IMR-90 (cell line): Measurements from ENCODE around the gene UTP3. TPM values are rescaled to one million over a fixed set of nuclear protein-coding genes. Genes with fewer than 3 reads are reported as not detected.

Experiments
- ATAC-seq: fragments of 200-7000 bp; cut with Tn5 transposase; 2 replicates; pipeline ENCODE4 v1.9.1; 2020; ENCODE audit warnings: low read depth, mild to moderate bottlenecking, moderate library complexity
- BruUV-seq: library from RNA; stranded (reverse); fragments of 400-500 nt; replicated peaks from 2 replicates; lab custom pipeline; 2021; lab: Mats Ljungman, UMichigan
- CTCF ChIA-PET: fragments of 300-600 bp; formaldehyde crosslinking; extraction: SDS; loops from one replicate; lab custom pipeline; 2021; ENCODE audit warnings: antibody characterized with exemption; lab: Yijun Ruan, JAX
- POLR2A ChIA-PET: fragments of 300-600 bp; sonication (Branson Sonifier 250); formaldehyde crosslinking; loops from one replicate; lab custom pipeline; 2022; ENCODE audit warnings: antibody characterized with exemption; ENCODE audit not compliant: unreplicated experiment; lab: Charles Lee
- DNase-seq: peaks from one replicate; pipeline ENCODE4 v3.0.0; 2013
- H2AFZ ChIP-seq: replicated peaks from 2 replicates; pipeline ENCODE3; 2013; ENCODE audit warnings: low read length, mild to moderate bottlenecking; ENCODE audit not compliant: poor library complexity
- H2AK5ac ChIP-seq: 2 replicates; pipeline ENCODE4 v1.6.1; 2013; ENCODE audit warnings: low read depth, low read length, inconsistent platforms
- H2AK9ac ChIP-seq: replicated peaks from 2 replicates; pipeline ENCODE3; 2013; ENCODE audit warnings: mild to moderate bottlenecking, low read depth, low read length, moderate library complexity; ENCODE audit not compliant: poor library complexity
- H2BK120ac ChIP-seq: 2 replicates; pipeline ENCODE4 v1.6.1; 2013; ENCODE audit warnings: low read depth, low read length, inconsistent platforms
- H2BK15ac ChIP-seq: 3 replicates; pipeline ENCODE4 v1.6.1; 2013; ENCODE audit warnings: low read depth, low read length, inconsistent platforms
- H2BK20ac ChIP-seq: 2 replicates; pipeline ENCODE4 v1.6.1; 2013; ENCODE audit warnings: low read depth, mild to moderate bottlenecking, inconsistent platforms, low read length, moderate library complexity
- H2BK5ac ChIP-seq: 2 replicates; pipeline ENCODE4 v1.6.1; 2013; ENCODE audit warnings: mild to moderate bottlenecking, low read depth, low read length, inconsistent platforms; ENCODE audit not compliant: poor library complexity, severe bottlenecking
- H3K14ac ChIP-seq: replicated peaks from 2 replicates; pipeline ENCODE4 v1.6.1; 2013; ENCODE audit warnings: low read depth, low read length, inconsistent platforms
- H3K18ac ChIP-seq: 2 replicates; pipeline ENCODE4 v1.6.1; 2013; ENCODE audit warnings: low read depth, low read length, control low read depth
- H3K23ac ChIP-seq: 2 replicates; pipeline ENCODE4 v1.6.1; 2013; ENCODE audit warnings: low read depth, low read length, inconsistent platforms
- H3K27ac ChIP-seq: 2 replicates; pipeline ENCODE4 v1.5.1; 2013; ENCODE audit warnings: mild to moderate bottlenecking, control low read depth, low read length; ENCODE audit not compliant: insufficient read depth
- H3K27me3 ChIP-seq: 2 replicates; pipeline ENCODE4 v1.6.1; 2013; ENCODE audit warnings: low read length; ENCODE audit not compliant: control insufficient read depth, insufficient read depth
- H3K36me3 ChIP-seq: 2 replicates; pipeline ENCODE4 v1.6.1; 2013; ENCODE audit warnings: low read length, mixed read lengths; ENCODE audit not compliant: control insufficient read depth, insufficient read depth
- H3K4ac ChIP-seq: 2 replicates; pipeline ENCODE4 v1.6.1; 2013; ENCODE audit warnings: low read depth, low read length, inconsistent platforms
- H3K4me1 ChIP-seq: 2 replicates; pipeline ENCODE4 v1.6.1; 2013; ENCODE audit warnings: low read length, mixed read lengths; ENCODE audit not compliant: control insufficient read depth, insufficient read depth
- H3K4me2 ChIP-seq: 2 replicates; pipeline ENCODE4 v1.6.1; 2013; ENCODE audit warnings: low read depth, mild to moderate bottlenecking, control low read depth, low read length, moderate library complexity
- H3K4me3 ChIP-seq: 2 replicates; pipeline ENCODE4 v1.5.1; 2013; ENCODE audit warnings: low read depth, mild to moderate bottlenecking, control low read depth, low read length, moderate library complexity; ENCODE audit not compliant: insufficient read depth
- H3K56ac ChIP-seq: 2 replicates; pipeline ENCODE4 v1.6.1; 2013; ENCODE audit warnings: low read length, inconsistent platforms; ENCODE audit not compliant: insufficient read depth; ENCODE audit errors: extremely low read depth
- H3K79me1 ChIP-seq, 2 experiments: 2 replicates each; pipeline ENCODE4 v1.6.1; 2013; ENCODE audit warnings: low read length in 2 of 2, inconsistent platforms in 1 of 2, low read depth in 1 of 2
- H3K9ac ChIP-seq: 2 replicates; pipeline ENCODE4 v1.6.1; 2013; ENCODE audit warnings: low read depth, low read length, control low read depth
- H3K9me1 ChIP-seq: 2 replicates; pipeline ENCODE4 v1.6.1; 2013; ENCODE audit warnings: low read length, inconsistent platforms; ENCODE audit not compliant: insufficient read depth
- H3K9me3 ChIP-seq: 2 replicates; pipeline ENCODE4 v1.6.1; 2013; ENCODE audit warnings: low read length; ENCODE audit not compliant: control insufficient read depth, insufficient read depth
- H4K20me1 ChIP-seq: 2 replicates; pipeline ENCODE4 v1.6.1; 2013; ENCODE audit warnings: low read length, inconsistent platforms; ENCODE audit not compliant: insufficient read depth
- H4K5ac ChIP-seq: 2 replicates; pipeline ENCODE4 v1.6.1; 2013; ENCODE audit warnings: mild to moderate bottlenecking, low read depth, low read length, control low read depth
- H4K8ac ChIP-seq, 2 experiments: 2 replicates each; pipeline ENCODE4 v1.6.1; 2013; ENCODE audit warnings: low read depth in 2 of 2, low read length in 2 of 2, control low read depth in 1 of 2, inconsistent platforms in 1 of 2
- H4K91ac ChIP-seq: 2 replicates; pipeline ENCODE4 v1.6.1; 2013; ENCODE audit warnings: low read depth, low read length, inconsistent platforms; ENCODE audit not compliant: insufficient read depth
- CHD1 ChIP-seq: IDR thresholded peaks from 2 replicates; pipeline ENCODE4 v1.6.1; 2012; ENCODE audit warnings: low read depth, low read length, improper control_type of control experiment
- FOS ChIP-seq: fragments of 150-350 bp; IDR thresholded peaks from 2 replicates; pipeline ENCODE4 v1.6.1; 2016; ENCODE audit warnings: low read depth, low read length
- MXI1 ChIP-seq: IDR thresholded peaks from 2 replicates; pipeline ENCODE4 v1.6.1; 2012; ENCODE audit warnings: low read depth, mild to moderate bottlenecking, low read length, moderate library complexity, borderline replicate concordance
- RCOR1 ChIP-seq: IDR thresholded peaks from 2 replicates; pipeline ENCODE4 v1.6.1; 2012; ENCODE audit warnings: mild to moderate bottlenecking, low read length, improper control_type of control experiment; ENCODE audit not compliant: insufficient replicate concordance
- WGBS, 2 experiments: methylation state at CpG; one replicate each; pipeline versions ENCODE4 v1.1.5 to v1.1.7; 2013; ENCODE audit warnings: missing lambda C conversion rate in 2 of 2; ENCODE audit not compliant: insufficient read length in 1 of 2; ENCODE audit errors: extremely low coverage in 2 of 2; 5-methylcytosine and 5-hydroxymethylcytosine counted together
- dilution Hi-C: fragments of 300-500 bp; cut with HindIII; formaldehyde crosslinking; loops from one replicate; pipeline ENCODE4 v1.14.3; 2018; ENCODE audit warnings: low sequenced_read_pairs; ENCODE audit not compliant: unreplicated experiment
- in situ Hi-C: fragments of 300-500 bp; cut with MboI; formaldehyde crosslinking; loops from 3 replicates; pipeline ENCODE4 v1.14.3; 2019; ENCODE audit warnings: low sequenced_read_pairs, inconsistent platforms, mixed read lengths
- intact Hi-C: fragments of 100-400 bp; cut with micrococcal nuclease; formaldehyde crosslinking; loops from 2 replicates; pipeline ENCODE4 v1.10.0; 2022
- polyA plus RNA-seq, 3 experiments: library from polyadenylated mRNA; depleted of rRNA; stranded (reverse); fragments of >200 nt; gene quantifications; 2 replicates each; pipeline ENCODE4 v1.2.3, GENCODE V29; 2012; ENCODE audit warnings: low replicate concordance in 1 of 3
- total RNA-seq: library from RNA; depleted of rRNA; stranded (reverse); fragments of >200 nt; gene quantifications from 2 replicates; pipeline ENCODE4 v1.2.3, GENCODE V29; 2012

The UTP3 gene
- total and polyA plus RNA-seq, 2 of the 4 experiments (the other 2 are of a cell fraction), result 14.9 to 30.7 TPM

DNA sequence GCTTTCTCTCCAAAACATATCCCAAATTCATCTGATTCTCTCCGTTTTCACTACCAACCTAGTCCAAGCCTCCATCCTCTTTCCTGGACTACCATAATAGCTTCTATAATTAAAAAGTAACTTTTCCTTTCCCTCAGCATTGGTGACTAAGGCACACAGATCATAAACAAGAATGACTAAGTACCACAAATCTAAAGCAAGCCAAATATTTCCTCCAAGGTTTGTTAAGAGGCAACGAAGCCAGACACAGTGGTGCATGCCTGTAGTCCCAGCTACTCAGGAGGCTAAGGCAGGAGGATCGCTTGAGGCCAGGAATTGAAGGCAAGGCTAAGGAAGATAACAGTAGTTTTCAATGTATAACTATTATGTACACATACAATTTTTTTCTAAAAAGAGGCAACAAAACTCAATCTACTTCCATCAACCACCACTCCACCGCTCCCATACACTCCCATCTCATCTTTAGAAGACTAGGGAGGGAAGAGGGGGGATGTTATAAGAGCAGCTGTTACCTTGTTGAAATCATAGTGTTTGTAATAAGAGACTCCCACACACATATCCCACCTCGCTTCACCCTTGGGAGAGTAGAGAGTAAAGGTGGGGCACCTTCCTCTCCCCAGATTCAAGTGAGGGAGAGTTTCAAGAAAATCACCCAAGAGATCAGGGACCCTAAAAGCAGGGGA is 17.9 kb upstream of the UTP3 start:
- POLR2A ChIA-PET, result no interaction called here
- H2BK15ac ChIP-seq, result no peak overlapping the region
- H3K56ac ChIP-seq, result no peak overlapping the region
- no peak overlapping the region for H3K9ac ChIP-seq
- in situ Hi-C loops (no loop called here), dilution Hi-C loops (no loop called here), intact Hi-C loops (no loop called here)
- TF ChIP-seq RCOR1 (peak; percentile 97), CHD1 (no peak), FOS (0 out of 2 replicates have a peak, but pooled peaks have one; percentile 17), MXI1 (no peak)
- no peaks in the 10 kb centered on the region; the same call in 1 of the 2 replicates for H3K27me3 ChIP-seq
- no peak overlapping the region; the same call in 1 of the 2 replicates for H3K18ac ChIP-seq
- no peak overlapping the region for H4K91ac ChIP-seq
- H3K4me2 ChIP-seq, result peak overlapping the region; percentile 46; the same call in 1 of the 2 replicates
- no peak overlapping the region for H3K27ac ChIP-seq
- no peaks in the 10 kb centered on the region for H3K9me1 ChIP-seq
- H2AK5ac ChIP-seq, result no peak overlapping the region
- H3K14ac ChIP-seq, result 0 out of 2 replicates have a peak overlapping the region, but pooled peaks have one; percentile 1
- CTCF ChIA-PET, result interaction anchor here (1.4 kb wide), 1 partner anchor 19 kb away, joined by 3 read pairs; no protein-coding TSS in a partner anchor
- WGBS, 2 experiments, result no CpG with 5 or more reads among the region's 5 CpGs
- peaks cover 2% of the 10 kb centered on the region; the same call in 1 of the 2 replicates for H3K4me1 ChIP-seq
- H3K23ac ChIP-seq, result no peak overlapping the region
- no TSS peak for BruUV-seq
- peak; percentile 82 for ATAC-seq
- no peak overlapping the region for H4K8ac ChIP-seq
- no peaks in the 10 kb centered on the region for H3K36me3 ChIP-seq
- no peak overlapping the region for H2BK20ac ChIP-seq
- no peak overlapping the region for H4K5ac ChIP-seq
- no peak overlapping the region for H2BK5ac ChIP-seq
- H3K4ac ChIP-seq, result no peak overlapping the region
- no peaks in the 10 kb centered on the region for H4K20me1 ChIP-seq
- no peak overlapping the region for H2BK120ac ChIP-seq
- no peak overlapping the region for H3K4me3 ChIP-seq
- H2AFZ ChIP-seq, result no peak overlapping the region
- H2AK9ac ChIP-seq, result no peak overlapping the region
- DNase-seq, result peak; percentile 75
- no peaks in the 10 kb centered on the region for H3K79me1 ChIP-seq
- H3K9me3 ChIP-seq, result no peaks in the 10 kb centered on the region
